Measurements from ENCODE around the gene CISH.

CISH gene

DNA sequence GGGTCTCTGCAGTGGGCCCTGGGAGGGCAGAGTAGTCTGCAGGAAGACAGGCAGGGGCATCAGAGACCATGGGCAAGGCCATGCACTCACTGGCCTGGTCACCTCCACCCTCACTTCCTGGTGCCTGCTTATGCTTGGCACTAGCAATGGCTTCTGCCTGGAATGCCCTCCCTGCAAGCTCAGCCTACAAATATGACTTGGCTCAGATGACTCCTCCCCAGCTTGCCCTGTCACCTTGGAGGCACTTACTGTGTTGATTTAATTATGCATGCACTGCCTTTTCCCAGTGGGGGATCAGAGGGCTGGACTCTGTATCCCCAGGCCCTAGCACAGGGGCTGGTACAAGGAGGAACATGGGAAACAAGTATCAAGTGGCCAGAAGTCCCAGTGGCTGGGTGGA lies 51.9 kb downstream of the CISH start:
- no peak overlapping the region for H3K4me3 ChIP-seq
- DNase-seq (ENCODE audit: low read depth, low spot score), result no peak
- TF ChIP-seq EZH2 (IDR thresholded peaks at IDR 0.05) (no peak), POLR2AphosphoS5 (IDR thresholded peaks at IDR 0.05; ENCODE audit: borderline replicate concordance, low read depth, low read length) (no peak), FOXP2 (optimal IDR thresholded peaks at IDR 0.05; ENCODE audit: control extremely low read depth, extremely low read length, insufficient read depth) (no peak)
- H3K9me3 ChIP-seq (ENCODE audit: low read depth, low read length), result no peaks in the 10 kb centered on the region
- no peak overlapping the region for H3K27ac ChIP-seq
- H3K36me3 ChIP-seq (ENCODE audit: insufficient read depth, low read length), result no peaks in the 10 kb centered on the region
- no peak overlapping the region for H3K9ac ChIP-seq (ENCODE audit: insufficient read length)

DNA sequence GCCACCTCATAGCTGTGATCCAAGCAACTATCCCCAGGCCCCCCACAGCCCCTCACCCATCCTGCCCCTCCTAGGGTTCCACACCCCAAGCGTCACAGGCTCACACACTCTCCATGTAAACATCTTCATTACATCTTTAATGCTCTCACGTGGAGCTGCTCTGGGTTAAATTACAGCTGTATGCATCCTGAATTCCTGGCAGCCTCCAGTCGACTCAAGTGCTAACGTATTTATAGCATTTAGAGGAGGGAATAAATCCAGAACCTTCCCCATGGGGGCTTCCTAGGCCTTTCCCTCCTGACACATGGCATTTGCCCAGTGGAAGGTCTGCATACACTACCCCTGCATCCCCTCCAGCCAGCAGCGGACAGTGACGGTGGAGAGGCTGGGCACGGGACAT lies 53.7 kb downstream of the CISH start:
- H3K9ac ChIP-seq (ENCODE audit: insufficient read length), result no peak overlapping the region
- no peak overlapping the region for H3K27ac ChIP-seq
- no peaks in the 10 kb centered on the region for H3K9me3 ChIP-seq (ENCODE audit: low read depth, low read length)
- no peak for DNase-seq (ENCODE audit: low read depth, low spot score)
- TF ChIP-seq FOXP2 (optimal IDR thresholded peaks at IDR 0.05; ENCODE audit: control extremely low read depth, extremely low read length, insufficient read depth), result no peak
- TF ChIP-seq POLR2AphosphoS5 (IDR thresholded peaks at IDR 0.05; ENCODE audit: borderline replicate concordance, low read depth, low read length), result no peak
- TF ChIP-seq EZH2 (IDR thresholded peaks at IDR 0.05), result no peak
- H3K36me3 ChIP-seq (ENCODE audit: insufficient read depth, low read length), result no peaks in the 10 kb centered on the region
- H3K4me3 ChIP-seq, result no peak overlapping the region

DNA sequence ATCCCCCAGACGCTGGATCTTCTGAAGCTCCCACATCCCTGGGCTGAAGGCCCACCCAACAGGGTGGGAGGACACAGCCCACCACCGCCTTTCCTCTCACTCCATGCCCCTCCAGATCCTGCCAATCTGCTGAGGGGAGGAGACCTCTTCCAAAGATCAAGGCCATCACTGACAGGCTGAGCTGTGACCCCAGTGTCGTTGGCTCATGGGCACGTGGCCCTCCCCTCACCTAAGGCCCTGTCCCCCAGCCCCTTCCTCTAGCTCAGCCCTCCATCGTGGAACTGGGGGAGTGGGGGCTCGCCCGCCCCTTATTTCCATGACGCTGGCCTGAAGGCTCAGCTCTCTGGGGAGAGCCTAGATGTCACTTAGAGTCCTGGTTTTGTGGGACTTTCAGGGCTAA lies 54.5 kb downstream of the CISH start:
- no peak overlapping the region for H3K27ac ChIP-seq
- DNase-seq (ENCODE audit: low read depth, low spot score), result no peak
- TF ChIP-seq EZH2 (IDR thresholded peaks at IDR 0.05), result no peak
- no peak for TF ChIP-seq FOXP2 (optimal IDR thresholded peaks at IDR 0.05; ENCODE audit: control extremely low read depth, extremely low read length, insufficient read depth)
- TF ChIP-seq POLR2AphosphoS5 (IDR thresholded peaks at IDR 0.05; ENCODE audit: borderline replicate concordance, low read depth, low read length), result no peak
- no peak overlapping the region for H3K9ac ChIP-seq (ENCODE audit: insufficient read length)
- H3K9me3 ChIP-seq (ENCODE audit: low read depth, low read length), result no peaks in the 10 kb centered on the region
- no peak overlapping the region for H3K4me3 ChIP-seq
- H3K36me3 ChIP-seq (ENCODE audit: insufficient read depth, low read length), result no peaks in the 10 kb centered on the region

Data from SK-N-MC (cell line).